IMR-90 (cell line): Measurements from ENCODE around the gene LGALS3. TPM values are rescaled to one million over a fixed set of nuclear protein-coding genes. Genes with fewer than 3 reads are reported as not detected.

Experiments used
- ATAC-seq: fragments of 200-7000 bp; cut with Tn5 transposase; 2 replicates; pipeline ENCODE4 v1.9.1; 2020; ENCODE audit warnings: low read depth, mild to moderate bottlenecking, moderate library complexity
- BruUV-seq: library from RNA; stranded (reverse); fragments of 400-500 nt; replicated peaks from 2 replicates; lab custom pipeline; 2021; lab: Mats Ljungman, UMichigan
- CTCF ChIA-PET: fragments of 300-600 bp; formaldehyde crosslinking; extraction: SDS; loops from one replicate; lab custom pipeline; 2021; ENCODE audit warnings: antibody characterized with exemption; lab: Yijun Ruan, JAX
- POLR2A ChIA-PET: fragments of 300-600 bp; sonication (Branson Sonifier 250); formaldehyde crosslinking; loops from one replicate; lab custom pipeline; 2022; ENCODE audit warnings: antibody characterized with exemption; ENCODE audit not compliant: unreplicated experiment; lab: Charles Lee
- DNase-seq: peaks from one replicate; pipeline ENCODE4 v3.0.0; 2013
- H2AFZ ChIP-seq: replicated peaks from 2 replicates; pipeline ENCODE3; 2013; ENCODE audit warnings: low read length, mild to moderate bottlenecking; ENCODE audit not compliant: poor library complexity
- H2AK5ac ChIP-seq: 2 replicates; pipeline ENCODE4 v1.6.1; 2013; ENCODE audit warnings: low read depth, low read length, inconsistent platforms
- H2AK9ac ChIP-seq: replicated peaks from 2 replicates; pipeline ENCODE3; 2013; ENCODE audit warnings: mild to moderate bottlenecking, low read depth, low read length, moderate library complexity; ENCODE audit not compliant: poor library complexity
- H2BK120ac ChIP-seq: 2 replicates; pipeline ENCODE4 v1.6.1; 2013; ENCODE audit warnings: low read depth, low read length, inconsistent platforms
- H2BK15ac ChIP-seq: 3 replicates; pipeline ENCODE4 v1.6.1; 2013; ENCODE audit warnings: low read depth, low read length, inconsistent platforms
- H2BK20ac ChIP-seq: 2 replicates; pipeline ENCODE4 v1.6.1; 2013; ENCODE audit warnings: low read depth, mild to moderate bottlenecking, inconsistent platforms, low read length, moderate library complexity
- H2BK5ac ChIP-seq: 2 replicates; pipeline ENCODE4 v1.6.1; 2013; ENCODE audit warnings: mild to moderate bottlenecking, low read depth, low read length, inconsistent platforms; ENCODE audit not compliant: poor library complexity, severe bottlenecking
- H3K14ac ChIP-seq: replicated peaks from 2 replicates; pipeline ENCODE4 v1.6.1; 2013; ENCODE audit warnings: low read depth, low read length, inconsistent platforms
- H3K18ac ChIP-seq: 2 replicates; pipeline ENCODE4 v1.6.1; 2013; ENCODE audit warnings: low read depth, low read length, control low read depth
- H3K23ac ChIP-seq: 2 replicates; pipeline ENCODE4 v1.6.1; 2013; ENCODE audit warnings: low read depth, low read length, inconsistent platforms
- H3K27ac ChIP-seq: 2 replicates; pipeline ENCODE4 v1.5.1; 2013; ENCODE audit warnings: mild to moderate bottlenecking, control low read depth, low read length; ENCODE audit not compliant: insufficient read depth
- H3K27me3 ChIP-seq: 2 replicates; pipeline ENCODE4 v1.6.1; 2013; ENCODE audit warnings: low read length; ENCODE audit not compliant: control insufficient read depth, insufficient read depth
- H3K36me3 ChIP-seq: 2 replicates; pipeline ENCODE4 v1.6.1; 2013; ENCODE audit warnings: low read length, mixed read lengths; ENCODE audit not compliant: control insufficient read depth, insufficient read depth
- H3K4ac ChIP-seq: 2 replicates; pipeline ENCODE4 v1.6.1; 2013; ENCODE audit warnings: low read depth, low read length, inconsistent platforms
- H3K4me1 ChIP-seq: 2 replicates; pipeline ENCODE4 v1.6.1; 2013; ENCODE audit warnings: low read length, mixed read lengths; ENCODE audit not compliant: control insufficient read depth, insufficient read depth
- H3K4me2 ChIP-seq: 2 replicates; pipeline ENCODE4 v1.6.1; 2013; ENCODE audit warnings: low read depth, mild to moderate bottlenecking, control low read depth, low read length, moderate library complexity
- H3K4me3 ChIP-seq: 2 replicates; pipeline ENCODE4 v1.5.1; 2013; ENCODE audit warnings: low read depth, mild to moderate bottlenecking, control low read depth, low read length, moderate library complexity; ENCODE audit not compliant: insufficient read depth
- H3K56ac ChIP-seq: 2 replicates; pipeline ENCODE4 v1.6.1; 2013; ENCODE audit warnings: low read length, inconsistent platforms; ENCODE audit not compliant: insufficient read depth; ENCODE audit errors: extremely low read depth
- H3K79me1 ChIP-seq, 2 experiments: 2 replicates each; pipeline ENCODE4 v1.6.1; 2013; ENCODE audit warnings: low read length in 2 of 2, inconsistent platforms in 1 of 2, low read depth in 1 of 2
- H3K9ac ChIP-seq: 2 replicates; pipeline ENCODE4 v1.6.1; 2013; ENCODE audit warnings: low read depth, low read length, control low read depth
- H3K9me1 ChIP-seq: 2 replicates; pipeline ENCODE4 v1.6.1; 2013; ENCODE audit warnings: low read length, inconsistent platforms; ENCODE audit not compliant: insufficient read depth
- H3K9me3 ChIP-seq: 2 replicates; pipeline ENCODE4 v1.6.1; 2013; ENCODE audit warnings: low read length; ENCODE audit not compliant: control insufficient read depth, insufficient read depth
- H4K20me1 ChIP-seq: 2 replicates; pipeline ENCODE4 v1.6.1; 2013; ENCODE audit warnings: low read length, inconsistent platforms; ENCODE audit not compliant: insufficient read depth
- H4K5ac ChIP-seq: 2 replicates; pipeline ENCODE4 v1.6.1; 2013; ENCODE audit warnings: mild to moderate bottlenecking, low read depth, low read length, control low read depth
- H4K8ac ChIP-seq, 2 experiments: 2 replicates each; pipeline ENCODE4 v1.6.1; 2013; ENCODE audit warnings: low read depth in 2 of 2, low read length in 2 of 2, control low read depth in 1 of 2, inconsistent platforms in 1 of 2
- H4K91ac ChIP-seq: 2 replicates; pipeline ENCODE4 v1.6.1; 2013; ENCODE audit warnings: low read depth, low read length, inconsistent platforms; ENCODE audit not compliant: insufficient read depth
- CEBPB ChIP-seq: IDR thresholded peaks from 2 replicates; pipeline ENCODE4 v1.6.1; 2012; ENCODE audit warnings: low read depth, low read length, improper control_type of control experiment
- USF2 ChIP-seq: fragments of 150-350 bp; IDR thresholded peaks from 2 replicates; pipeline ENCODE4 v1.6.1; 2017; ENCODE audit warnings: mild to moderate bottlenecking, antibody characterized with exemption, low read length, low read depth
- WGBS, 2 experiments: methylation state at CpG; one replicate each; pipeline versions ENCODE4 v1.1.5 to v1.1.7; 2013; ENCODE audit warnings: missing lambda C conversion rate in 2 of 2; ENCODE audit not compliant: insufficient read length in 1 of 2; ENCODE audit errors: extremely low coverage in 2 of 2; 5-methylcytosine and 5-hydroxymethylcytosine counted together
- dilution Hi-C: fragments of 300-500 bp; cut with HindIII; formaldehyde crosslinking; loops from one replicate; pipeline ENCODE4 v1.14.3; 2018; ENCODE audit warnings: low sequenced_read_pairs; ENCODE audit not compliant: unreplicated experiment
- in situ Hi-C: fragments of 300-500 bp; cut with MboI; formaldehyde crosslinking; loops from 3 replicates; pipeline ENCODE4 v1.14.3; 2019; ENCODE audit warnings: low sequenced_read_pairs, inconsistent platforms, mixed read lengths
- intact Hi-C: fragments of 100-400 bp; cut with micrococcal nuclease; formaldehyde crosslinking; loops from 2 replicates; pipeline ENCODE4 v1.10.0; 2022
- polyA plus RNA-seq, 3 experiments: library from polyadenylated mRNA; depleted of rRNA; stranded (reverse); fragments of >200 nt; gene quantifications; 2 replicates each; pipeline ENCODE4 v1.2.3, GENCODE V29; 2012; ENCODE audit warnings: low replicate concordance in 1 of 3
- total RNA-seq: library from RNA; depleted of rRNA; stranded (reverse); fragments of >200 nt; gene quantifications from 2 replicates; pipeline ENCODE4 v1.2.3, GENCODE V29; 2012

LGALS3 gene
- total and polyA plus RNA-seq, 2 of the 4 experiments (the other 2 are of a cell fraction), result 84.4 to 171 TPM

- H2BK15ac ChIP-seq, result peak overlapping the region; percentile 0; the same call in 1 of the 3 replicates
- BruUV-seq, result no TSS peak
- H3K9me3 ChIP-seq, result no peaks in the 10 kb centered on the region
- H2AFZ ChIP-seq, result peak overlapping the region; percentile 89
- H2AK9ac ChIP-seq, result peak overlapping the region; percentile 93
- 0 out of 2 replicates have a peak overlapping the region, but pooled peaks have one; percentile 58 for H2BK120ac ChIP-seq
- 0 out of 2 replicates have a peak, but pooled peaks have one; percentile 19 for TF ChIP-seq CEBPB
- no peak for TF ChIP-seq USF2
- H3K23ac ChIP-seq, result peak overlapping the region; percentile 76
- peak; percentile 69 for DNase-seq
- H3K4me3 ChIP-seq, result peak overlapping the region; percentile 78
- peak overlapping the region; percentile 38 for H2BK5ac ChIP-seq
- CTCF ChIA-PET, result no interaction called here
- H4K91ac ChIP-seq, result peak overlapping the region; percentile 21; the same call in 1 of the 2 replicates
- in situ Hi-C loops (loop anchor here (5.0 kb wide), 1 partner anchor 33 kb away; no protein-coding TSS in a partner anchor), intact Hi-C loops (loop anchor here (2.0 kb wide), 1 partner anchor 27 kb away; no protein-coding TSS in a partner anchor), dilution Hi-C loops (no loop called here)
- peak overlapping the region; percentile 66 for H3K4ac ChIP-seq
- H3K18ac ChIP-seq, result no peak overlapping the region
- peaks cover 25 to 50% of the 10 kb centered on the region in 2 experiments for H3K79me1 ChIP-seq
- peak overlapping the region; percentile 71 for H3K27ac ChIP-seq
- H3K9me1 ChIP-seq, result peaks cover 21% of the 10 kb centered on the region
- H3K9ac ChIP-seq, result peak overlapping the region; percentile 73
- H3K4me1 ChIP-seq, result peaks cover 11% of the 10 kb centered on the region
- H2AK5ac ChIP-seq, result peak overlapping the region; percentile 85
- WGBS, 2 experiments, result 43% methylated on average over 1 of the region's 10 CpGs; no CpG with 5 or more reads in 1 of the 2 experiments
- H3K56ac ChIP-seq, result peak overlapping the region; percentile 79
- no peaks in the 10 kb centered on the region for H3K27me3 ChIP-seq
- H4K20me1 ChIP-seq, result peaks cover 41% of the 10 kb centered on the region
- peak overlapping the region; percentile 86 for H3K4me2 ChIP-seq
- H4K8ac ChIP-seq, result peak overlapping the region; percentile 21 to 60; a peak in 1 of 4 replicates
- H3K14ac ChIP-seq, result peak overlapping the region; percentile 87
- POLR2A ChIA-PET, result interaction anchor here (0.8 kb wide), 1 partner anchor 30 kb away, joined by 6 read pairs; no protein-coding TSS in a partner anchor
- peak; percentile 4; the same call in 1 of the 2 replicates for ATAC-seq
- H2BK20ac ChIP-seq, result peak overlapping the region; percentile 10; the same call in 1 of the 2 replicates
- H4K5ac ChIP-seq, result no peak overlapping the region
- H3K36me3 ChIP-seq, result peaks cover 9% of the 10 kb centered on the region; the same call in 1 of the 2 replicates
Measured at GRCh38 chr14:55130196-55130550, 1.1 kb downstream of the LGALS3 start.
